HepG2 (cell line): ENCODE data around the gene ZCCHC7. TPM values are rescaled to one million over a fixed set of nuclear protein-coding genes. Genes with fewer than 3 reads are reported as not detected.

Source experiments
- AHR ChIP-seq: IDR thresholded peaks from 2 replicates; pipeline ENCODE4 v1.6.1; 2018; ENCODE audit warnings: missing genetic modification reagents, missing compliant biosample characterization
- ATRX ChIP-seq: sonication (generic); formaldehyde crosslinking; IDR thresholded peaks from 2 replicates; pipeline ENCODE4 v1.4.0; 2020; ENCODE audit warnings: missing genetic modification reagents, borderline replicate concordance
- EP300 ChIP-seq, 3 experiments: sonication (generic) in 1 of 3; formaldehyde crosslinking in 1 of 3; IDR thresholded peaks; 2 replicates each; pipeline versions ENCODE4 v1.5.1 to v1.6.1; 2011 to 2020; ENCODE audit warnings: low read depth in 2 of 3, low read length in 2 of 3, borderline replicate concordance in 1 of 3, improper control_type of control experiment in 1 of 3, mild to moderate bottlenecking in 1 of 3, missing genetic modification reagents in 1 of 3, moderate library complexity in 1 of 3
- FOXK1 ChIP-seq: sonication (generic); formaldehyde crosslinking; IDR thresholded peaks from 2 replicates; pipeline ENCODE4 v1.4.0; 2020; ENCODE audit warnings: low read depth, missing genetic modification reagents, borderline replicate concordance
- HIVEP1 ChIP-seq: sonication (generic); formaldehyde crosslinking; IDR thresholded peaks from 2 replicates; pipeline ENCODE4 v1.4.0; 2020; ENCODE audit warnings: mild to moderate bottlenecking, missing genetic modification reagents
- RCOR2 ChIP-seq: IDR thresholded peaks from 2 replicates; pipeline ENCODE4 v1.6.1; 2016; ENCODE audit warnings: missing biosample characterization, missing genetic modification reagents
- TMF1 ChIP-seq: sonication (generic); formaldehyde crosslinking; IDR thresholded peaks from 2 replicates; pipeline ENCODE4 v1.8.1; 2022; ENCODE audit warnings: low read depth, missing genetic modification reagents
- ZBTB20 ChIP-seq: sonication (generic); formaldehyde crosslinking; IDR thresholded peaks from 2 replicates; pipeline ENCODE4 v1.8.1; 2023; ENCODE audit warnings: missing genetic modification reagents, low read depth, mild to moderate bottlenecking, borderline replicate concordance
- ZNF142 ChIP-seq: sonication (generic); formaldehyde crosslinking; IDR thresholded peaks from 2 replicates; pipeline ENCODE4 v1.4.0; 2020; ENCODE audit warnings: missing genetic modification reagents
- ZNF383 ChIP-seq: sonication (generic); formaldehyde crosslinking; IDR thresholded peaks from 2 replicates; pipeline ENCODE4 v1.4.0; 2020; ENCODE audit warnings: missing genetic modification reagents, mild to moderate bottlenecking, borderline replicate concordance
- ZNF484 ChIP-seq: sonication (generic); formaldehyde crosslinking; IDR thresholded peaks from 2 replicates; pipeline ENCODE4 v1.5.1; 2020; ENCODE audit warnings: mild to moderate bottlenecking, low read depth, missing genetic modification reagents, borderline replicate concordance
- ZNF572 ChIP-seq: sonication (generic); formaldehyde crosslinking; IDR thresholded peaks from 2 replicates; pipeline ENCODE4 v1.5.1; 2020; ENCODE audit warnings: mild to moderate bottlenecking, missing genetic modification reagents
- ZNF7 ChIP-seq: IDR thresholded peaks from 2 replicates; pipeline ENCODE4 v1.6.1; 2016; ENCODE audit warnings: missing biosample characterization, missing genetic modification reagents
- ZNF788 ChIP-seq: sonication (generic); formaldehyde crosslinking; IDR thresholded peaks from 2 replicates; pipeline ENCODE4 v1.5.0; 2020; ENCODE audit warnings: mild to moderate bottlenecking, missing genetic modification reagents, borderline replicate concordance
- ZNF850 ChIP-seq: sonication (generic); formaldehyde crosslinking; conservative IDR thresholded peaks from 2 replicates; pipeline ENCODE4 v1.9.0; 2021; ENCODE audit warnings: mild to moderate bottlenecking, missing genetic modification reagents
- polyA plus RNA-seq, 8 experiments: library from polyadenylated mRNA; depleted of rRNA in 3 of 8; stranded (reverse) in 7 of 8; unstranded in 1 of 8; fragments of >200 nt; fragmentation: Illumina TruSeq in 4 of 8; extraction: Trizol in 4 of 8; gene quantifications; 2 replicates each; pipeline versions ENCODE4 v1.2.1 to v1.2.3, GENCODE V29; 2011 to 2016; ENCODE audit warnings: low read depth in 4 of 8, missing spikeins in 1 of 8, mixed read lengths in 1 of 8; ENCODE audit not compliant: insufficient read depth in 1 of 8
- total RNA-seq, 5 experiments: library from RNA; depleted of rRNA; stranded (reverse); fragments of >200 nt; fragmentation: Illumina TruSeq; extraction: Trizol; gene quantifications; 2 replicates each; pipeline ENCODE4 v1.2.3, GENCODE V29; 2016; ENCODE audit warnings: low read depth in 1 of 5
- TF ChIP-seq, protein P1 (sequence below): sonication (generic); formaldehyde crosslinking; IDR thresholded peaks from 2 replicates; pipeline ENCODE4 v1.4.0; 2020; ENCODE audit warnings: missing genetic modification reagents

The ZCCHC7 gene
- total and polyA plus RNA-seq, 2 of the 13 experiments (the other 11 are each of a cell fraction or from before 2014, with no cell fraction given): 13.6 to 19.3 TPM

- TF ChIP-seq ZNF383 (CRISPR knock-in tag) (peak; percentile 39; the same call in 1 of the 2 replicates), ZNF788 (CRISPR knock-in tag) (peak; percentile 76; the same call in 1 of the 2 replicates), HIVEP1 (CRISPR knock-in tag) (peak; percentile 92), ZNF484 (CRISPR knock-in tag) (0 out of 2 replicates have a peak, but pooled peaks have one; percentile 88), ZNF572 (peak; percentile 95), ATRX (no peak), AHR (peak; percentile 94; the same call in 1 of the 2 replicates), TMF1 (CRISPR knock-in tag) (peak; percentile 70; the same call in 1 of the 2 replicates), RCOR2 (CRISPR knock-in tag) (peak; percentile 29; the same call in 1 of the 2 replicates), ZBTB20 (peak; percentile 71), EP300 (IDR thresholded peaks at IDR 0.05; ENCODE audit: low read depth in 2 of 2, low read length in 2 of 2) (no peak), EP300 (CRISPR knock-in tag; IDR thresholded peaks at IDR 0.05; ENCODE audit: borderline replicate concordance) (peak; percentile 70), ZNF7 (CRISPR knock-in tag) (peak; percentile 40; the same call in 1 of the 2 replicates), ZNF142 (peak; percentile 88; the same call in 1 of the 2 replicates), FOXK1 (CRISPR knock-in tag) (peak; percentile 89), ZNF850 (CRISPR knock-in tag) (peak; percentile 88; the same call in 1 of the 2 replicates)
- TF ChIP-seq, protein P1, sequence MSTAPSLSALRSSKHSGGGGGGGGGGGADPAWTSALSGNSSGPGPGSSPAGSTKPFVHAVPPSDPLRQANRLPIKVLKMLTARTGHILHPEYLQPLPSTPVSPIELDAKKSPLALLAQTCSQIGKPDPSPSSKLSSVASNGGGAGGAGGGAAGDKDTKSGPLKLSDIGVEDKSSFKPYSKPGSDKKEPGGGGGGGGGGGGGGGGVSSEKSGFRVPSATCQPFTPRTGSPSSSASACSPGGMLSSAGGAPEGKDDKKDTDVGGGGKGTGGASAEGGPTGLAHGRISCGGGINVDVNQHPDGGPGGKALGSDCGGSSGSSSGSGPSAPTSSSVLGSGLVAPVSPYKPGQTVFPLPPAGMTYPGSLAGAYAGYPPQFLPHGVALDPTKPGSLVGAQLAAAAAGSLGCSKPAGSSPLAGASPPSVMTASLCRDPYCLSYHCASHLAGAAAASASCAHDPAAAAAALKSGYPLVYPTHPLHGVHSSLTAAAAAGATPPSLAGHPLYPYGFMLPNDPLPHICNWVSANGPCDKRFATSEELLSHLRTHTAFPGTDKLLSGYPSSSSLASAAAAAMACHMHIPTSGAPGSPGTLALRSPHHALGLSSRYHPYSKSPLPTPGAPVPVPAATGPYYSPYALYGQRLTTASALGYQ: no peak; the same call in 1 of the 2 replicates
Observed at GRCh38 chr9:37119907-37120842, at the start of gene ZCCHC7 (continued).
